HepG2 (cell line): ENCODE data around the gene NCOA3. TPM values are rescaled to one million over a fixed set of nuclear protein-coding genes. Genes with fewer than 3 reads are reported as not detected.

Experiments
- ATAC-seq: fragments of 200-7000 bp; cut with Tn5 transposase; 3 replicates; pipeline ENCODE4 v1.9.1; 2020; ENCODE audit warnings: mild to moderate bottlenecking, moderate library complexity
- BruUV-seq: library from RNA; stranded (reverse); fragments of 400-500 nt; replicated peaks from 2 replicates; lab custom pipeline; 2021; lab: Mats Ljungman, UMichigan
- CTCF ChIA-PET: fragments of 300-600 bp; formaldehyde crosslinking; extraction: SDS; loops from one replicate; lab custom pipeline; 2021; ENCODE audit warnings: low total read pairs, inconsistent platforms, low intra/inter-chr PET ratio; lab: Yijun Ruan, JAX
- POLR2A ChIA-PET: fragments of 350-600 bp; sonication (Branson Sonifier 250); formaldehyde crosslinking; loops from one replicate; lab custom pipeline; 2020; ENCODE audit warnings: antibody characterized with exemption, inconsistent platforms; lab: Yijun Ruan, JAX
- DNase-seq: peaks from one replicate; pipeline ENCODE4 v3.0.0-alpha.2; 2015; ENCODE audit warnings: low spot score
- FAIRE-seq: peaks from 3 replicates; lab custom pipeline; 2011; peaks lifted over from hg19 to GRCh38; lab: Jason Lieb, UNC
- H2AFZ ChIP-seq: one replicate; pipeline ENCODE4 v1.6.1; 2011; ENCODE audit warnings: low read length, inconsistent platforms
- H3K27ac ChIP-seq: fragments of 300-600 bp; 3 replicates; pipeline ENCODE4 v1.8.0; 2011; ENCODE audit warnings: mixed run types, mild to moderate bottlenecking, mixed read lengths, low read length, inconsistent platforms; ENCODE audit not compliant: insufficient read depth; ENCODE audit errors: extremely low read length
- H3K27me3 ChIP-seq, 2 experiments: fragments of 200-600 bp in 1 of 2; 2 replicates in 1 of 2; 3 replicates in 1 of 2; pipeline versions ENCODE4 v1.6.0 to v1.8.0; 2011; ENCODE audit warnings: low read length in 2 of 2, mild to moderate bottlenecking in 2 of 2, moderate library complexity in 2 of 2, inconsistent platforms in 1 of 2; ENCODE audit not compliant: insufficient read depth in 2 of 2, control insufficient read depth in 1 of 2
- H3K36me3 ChIP-seq, 2 experiments: fragments of 200-600 bp in 1 of 2; replicated peaks in 1 of 2; 2 replicates in 1 of 2; 3 replicates in 1 of 2; pipeline versions ENCODE4 v1.5.1 to v1.8.0; 2011; ENCODE audit warnings: low read length in 2 of 2, inconsistent platforms in 1 of 2; ENCODE audit not compliant: insufficient read depth in 2 of 2, control insufficient read depth in 1 of 2
- H3K4me1 ChIP-seq: 2 replicates; pipeline ENCODE4 v1.5.1; 2012; ENCODE audit warnings: low read length, inconsistent platforms; ENCODE audit not compliant: insufficient read depth
- H3K4me2 ChIP-seq: 2 replicates; pipeline ENCODE4 v1.6.0; 2011; ENCODE audit warnings: low read depth, low read length, inconsistent platforms
- H3K4me3 ChIP-seq, 3 experiments: fragments of 200-600 bp in 1 of 3; sonication (generic), shearing (Covaris generic) in 1 of 3; replicated peaks in 1 of 3; 2 replicates each; pipeline ENCODE4 v1.5.1; 2011 to 2016; ENCODE audit warnings: low read length in 3 of 3, inconsistent platforms in 2 of 3, low read depth in 2 of 3, mild to moderate bottlenecking in 2 of 3, control low read depth in 1 of 3, mixed read lengths in 1 of 3; ENCODE audit not compliant: insufficient read depth in 1 of 3
- H3K79me2 ChIP-seq: one replicate; pipeline ENCODE4 v1.6.1; 2011; ENCODE audit warnings: low read length, inconsistent platforms; ENCODE audit not compliant: insufficient read depth
- H3K9ac ChIP-seq: 2 replicates; pipeline ENCODE4 v1.6.0; 2011; ENCODE audit warnings: mild to moderate bottlenecking, low read depth, low read length, inconsistent platforms; ENCODE audit not compliant: insufficient read depth
- H3K9me3 ChIP-seq: 2 replicates; pipeline ENCODE4 v1.5.1; 2012; ENCODE audit warnings: mild to moderate bottlenecking, low read length
- H4K20me1 ChIP-seq: 2 replicates; pipeline ENCODE4 v1.6.0; 2011; ENCODE audit warnings: inconsistent platforms, mild to moderate bottlenecking, low read length, moderate library complexity; ENCODE audit not compliant: insufficient read depth
- CENPBD1 ChIP-seq: sonication (generic); formaldehyde crosslinking; IDR thresholded peaks from 2 replicates; pipeline ENCODE4 v1.8.0; 2022; ENCODE audit warnings: missing genetic modification reagents, low read depth, mild to moderate bottlenecking, borderline replicate concordance
- FOXA1 ChIP-seq, 2 experiments: fragments of 450-650 bp in 1 of 2; sonication (generic) in 1 of 2; formaldehyde crosslinking in 1 of 2; IDR thresholded peaks; 2 replicates each; pipeline versions ENCODE4 v1.4.0 to v1.6.1; 2016 to 2020; ENCODE audit warnings: missing genetic modification reagents in 1 of 2
- FOXA3 ChIP-seq: IDR thresholded peaks from 2 replicates; pipeline ENCODE4 v1.6.1; 2016; ENCODE audit warnings: missing genetic modification reagents, missing compliant biosample characterization
- FOXK1 ChIP-seq: sonication (generic); formaldehyde crosslinking; IDR thresholded peaks from 2 replicates; pipeline ENCODE4 v1.4.0; 2020; ENCODE audit warnings: low read depth, missing genetic modification reagents, borderline replicate concordance
- FOXP1 ChIP-seq, 2 experiments: fragments of 450-650 bp in 1 of 2; IDR thresholded peaks; 2 replicates each; pipeline ENCODE4 v1.6.1; 2017 to 2018; ENCODE audit warnings: antibody characterized with exemption in 1 of 2
- FOXP4 ChIP-seq: sonication (generic); formaldehyde crosslinking; IDR thresholded peaks from 2 replicates; pipeline ENCODE4 v1.4.0; 2020; ENCODE audit warnings: missing genetic modification reagents
- GATAD2A ChIP-seq: IDR thresholded peaks from 2 replicates; pipeline ENCODE4 v1.6.1; 2016
- HMGXB3 ChIP-seq: sonication (generic); formaldehyde crosslinking; IDR thresholded peaks from 2 replicates; pipeline ENCODE4 v1.4.0; 2020; ENCODE audit warnings: missing genetic modification reagents, borderline replicate concordance
- HOXD1 ChIP-seq: sonication (generic); formaldehyde crosslinking; IDR thresholded peaks from 2 replicates; pipeline ENCODE4 v1.5.0; 2020; ENCODE audit warnings: missing genetic modification reagents
- MXI1 ChIP-seq: IDR thresholded peaks from 3 replicates; pipeline ENCODE4 v1.6.1; 2012; ENCODE audit warnings: low read depth, low read length, inconsistent platforms, borderline replicate concordance
- PBX3 ChIP-seq: sonication (generic); formaldehyde crosslinking; IDR thresholded peaks from 2 replicates; pipeline ENCODE4 v1.8.1; 2023; ENCODE audit warnings: missing genetic modification reagents, inconsistent platforms, borderline replicate concordance
- PLSCR1 ChIP-seq: sonication (generic); formaldehyde crosslinking; IDR thresholded peaks from 2 replicates; pipeline ENCODE4 v1.5.0; 2020; ENCODE audit warnings: missing genetic modification reagents, mild to moderate bottlenecking, borderline replicate concordance
- RARG ChIP-seq: sonication (generic); formaldehyde crosslinking; IDR thresholded peaks from 2 replicates; pipeline ENCODE4 v1.4.0; 2020; ENCODE audit warnings: low read depth, mild to moderate bottlenecking, missing genetic modification reagents
- ZNF121 ChIP-seq: sonication (generic); formaldehyde crosslinking; IDR thresholded peaks from 2 replicates; pipeline ENCODE4 v1.5.0; 2020; ENCODE audit warnings: mild to moderate bottlenecking, missing genetic modification reagents
- ZNF850 ChIP-seq: sonication (generic); formaldehyde crosslinking; conservative IDR thresholded peaks from 2 replicates; pipeline ENCODE4 v1.9.0; 2021; ENCODE audit warnings: mild to moderate bottlenecking, missing genetic modification reagents
- WGBS: methylation state at CpG from one replicate; pipeline ENCODE4 v1.1.6; 2017; ENCODE audit warnings: low lambda C conversion rate; 5-methylcytosine and 5-hydroxymethylcytosine counted together
- in situ Hi-C: cut with HindIII; loops from 2 replicates; pipeline ENCODE4 v1.10.0; 2017; ENCODE audit warnings: low pct_unique_long_range_greater_than_20kb; ENCODE audit not compliant: extremely low pct_ligation_motif_present
- intact Hi-C: fragments of 100-400 bp; cut with micrococcal nuclease; formaldehyde crosslinking; loops from one replicate; pipeline ENCODE4 v1.10.0; 2022; ENCODE audit not compliant: unreplicated experiment
- polyA plus RNA-seq, 8 experiments: library from polyadenylated mRNA; depleted of rRNA in 3 of 8; stranded (reverse) in 7 of 8; unstranded in 1 of 8; fragments of >200 nt; fragmentation: Illumina TruSeq in 4 of 8; extraction: Trizol in 4 of 8; gene quantifications; 2 replicates each; pipeline versions ENCODE4 v1.2.1 to v1.2.3, GENCODE V29; 2011 to 2016; ENCODE audit warnings: low read depth in 4 of 8, missing spikeins in 1 of 8, mixed read lengths in 1 of 8; ENCODE audit not compliant: insufficient read depth in 1 of 8
- total RNA-seq, 5 experiments: library from RNA; depleted of rRNA; stranded (reverse); fragments of >200 nt; fragmentation: Illumina TruSeq; extraction: Trizol; gene quantifications; 2 replicates each; pipeline ENCODE4 v1.2.3, GENCODE V29; 2016; ENCODE audit warnings: low read depth in 1 of 5

The NCOA3 gene
- total and polyA plus RNA-seq, 2 of the 13 experiments (the other 11 are each of a cell fraction or from before 2014, with no cell fraction given), result 35.0 to 56.8 TPM

- intact Hi-C loops (no loop called here), in situ Hi-C loops (no loop called here)
- no peaks in the 10 kb centered on the region for H3K27me3 ChIP-seq
- no peak overlapping the region for H3K4me3 ChIP-seq
- H3K4me2 ChIP-seq, result no peak overlapping the region
- ChIA-PET POLR2A (no interaction called here), CTCF (no interaction called here)
- no peaks in the 10 kb centered on the region for H3K9me3 ChIP-seq
- 89% methylated on average over 4 of the region's 4 CpGs for WGBS
- FAIRE-seq (no peak), ATAC-seq (no peak), DNase-seq (no peak)
- H3K9ac ChIP-seq, result no peak overlapping the region
- no peaks in the 10 kb centered on the region for H4K20me1 ChIP-seq
- peaks cover 11% of the 10 kb centered on the region for H3K4me1 ChIP-seq
- H2AFZ ChIP-seq, result no peak overlapping the region
- peaks cover 38 to 76% of the 10 kb centered on the region in 2 experiments for H3K36me3 ChIP-seq
- H3K79me2 ChIP-seq, result no peaks in the 10 kb centered on the region
- no peak overlapping the region for H3K27ac ChIP-seq
- no TSS peak for BruUV-seq
- no peak for TF ChIP-seq ZNF121 (CRISPR knock-in tag)
- TF ChIP-seq PBX3 (CRISPR knock-in tag), result no peak
- peak; percentile 39; the same call in 1 of the 2 replicates for TF ChIP-seq FOXK1
- no peak for TF ChIP-seq HMGXB3 (CRISPR knock-in tag)
- TF ChIP-seq FOXA1 (IDR thresholded peaks at IDR 0.05), result peak; percentile 53
- peak; percentile 46 for TF ChIP-seq FOXA1 (CRISPR knock-in tag; IDR thresholded peaks at IDR 0.05)
- no peak for TF ChIP-seq PLSCR1 (CRISPR knock-in tag)
- TF ChIP-seq FOXP4 (CRISPR knock-in tag), result peak; percentile 38; the same call in 1 of the 2 replicates
- TF ChIP-seq GATAD2A, result 0 out of 2 replicates have a peak, but pooled peaks have one; percentile 14
- peak; percentile 81 for TF ChIP-seq FOXA3 (CRISPR knock-in tag)
- TF ChIP-seq CENPBD1 (CRISPR knock-in tag), result no peak
- TF ChIP-seq HOXD1 (CRISPR knock-in tag), result no peak
- TF ChIP-seq MXI1, result 0 out of 3 replicates have a peak, but pooled peaks have one; percentile 28
- no peak for TF ChIP-seq RARG (CRISPR knock-in tag)
- no peak for TF ChIP-seq ZNF850 (CRISPR knock-in tag)
- TF ChIP-seq FOXP1 (IDR thresholded peaks at IDR 0.05), result peak; percentile 74
- peak; percentile 92 for TF ChIP-seq FOXP1 (CRISPR knock-in tag; IDR thresholded peaks at IDR 0.05)
Observed at GRCh38 chr20:47642624-47643023, 140.9 kb downstream of the NCOA3 start.
